PFSK-1 (cell line): ENCODE measurements around the gene ZNF282.

Experiments
- FOXP2 ChIP-seq: optimal IDR thresholded peaks from 2 replicates; pipeline ENCODE3; 2011; ENCODE audit warnings: borderline replicate concordance, control low read depth, inconsistent platforms; ENCODE audit not compliant: insufficient read depth; ENCODE audit errors: extremely low read length, extremely low read depth
- POLR2AphosphoS5 ChIP-seq: IDR thresholded peaks from 2 replicates; pipeline ENCODE4 v1.6.1; 2012; ENCODE audit warnings: low read depth, mild to moderate bottlenecking, control low read depth, low read length, moderate library complexity
- REST ChIP-seq, 2 experiments: IDR thresholded peaks; 2 replicates each; pipeline versions ENCODE4 v1.6.1 to v1.8.0; 2011 to 2012; ENCODE audit warnings: low read depth in 2 of 2, low read length in 2 of 2, control low read depth in 1 of 2, inconsistent platforms in 1 of 2, mild to moderate bottlenecking in 1 of 2, moderate library complexity in 1 of 2; ENCODE audit not compliant: insufficient read depth in 1 of 2
- SIN3A ChIP-seq: IDR thresholded peaks from 2 replicates; pipeline ENCODE4 v1.6.1; 2012; ENCODE audit warnings: mild to moderate bottlenecking, low read length, moderate library complexity, borderline replicate concordance; ENCODE audit not compliant: insufficient read depth
- TAF1 ChIP-seq: IDR thresholded peaks from 2 replicates; pipeline ENCODE4 v1.6.1; 2012; ENCODE audit warnings: low read length, control low read depth, borderline replicate concordance; ENCODE audit not compliant: insufficient read depth

GRCh38 chr7:149261829-149262617 is 66.7 kb downstream of the ZNF282 start, which contains the start of gene ZNF783:
- no peak for TF ChIP-seq REST (IDR thresholded peaks at IDR 0.05; ENCODE audit: insufficient read depth in 1 of 2, low read depth in 2 of 2, low read length in 2 of 2)
- TF ChIP-seq POLR2AphosphoS5: no peak
- no peak for TF ChIP-seq TAF1
- TF ChIP-seq FOXP2: no peak
- peak; percentile 91; the same call in 1 of the 2 replicates for TF ChIP-seq SIN3A
